OCI-LY1 (cell line): ENCODE measurements around the gene DOCK2.

Experiments
- EZH2 ChIP-seq: fragments of 200-600 bp; sonication (generic), shearing (Covaris generic); IDR thresholded peaks from 2 replicates; pipeline ENCODE4 v1.8.0; 2017; ENCODE audit warnings: borderline replicate concordance, mixed run types, mild to moderate bottlenecking, antibody characterized with exemption, low read length, moderate library complexity, mixed read lengths
- TF ChIP-seq, protein P1 (sequence below): fragments of 200-600 bp; sonication (generic), shearing (Covaris generic); IDR thresholded peaks from 2 replicates; pipeline ENCODE4 v1.5.1; 2017; ENCODE audit warnings: mild to moderate bottlenecking, antibody characterized with exemption, low read length, moderate library complexity, mixed read lengths

GRCh38 chr5:169988206-169988605 lies 351.1 kb downstream of the DOCK2 start:
- TF ChIP-seq EZH2: no peak
- TF ChIP-seq, protein P1, sequence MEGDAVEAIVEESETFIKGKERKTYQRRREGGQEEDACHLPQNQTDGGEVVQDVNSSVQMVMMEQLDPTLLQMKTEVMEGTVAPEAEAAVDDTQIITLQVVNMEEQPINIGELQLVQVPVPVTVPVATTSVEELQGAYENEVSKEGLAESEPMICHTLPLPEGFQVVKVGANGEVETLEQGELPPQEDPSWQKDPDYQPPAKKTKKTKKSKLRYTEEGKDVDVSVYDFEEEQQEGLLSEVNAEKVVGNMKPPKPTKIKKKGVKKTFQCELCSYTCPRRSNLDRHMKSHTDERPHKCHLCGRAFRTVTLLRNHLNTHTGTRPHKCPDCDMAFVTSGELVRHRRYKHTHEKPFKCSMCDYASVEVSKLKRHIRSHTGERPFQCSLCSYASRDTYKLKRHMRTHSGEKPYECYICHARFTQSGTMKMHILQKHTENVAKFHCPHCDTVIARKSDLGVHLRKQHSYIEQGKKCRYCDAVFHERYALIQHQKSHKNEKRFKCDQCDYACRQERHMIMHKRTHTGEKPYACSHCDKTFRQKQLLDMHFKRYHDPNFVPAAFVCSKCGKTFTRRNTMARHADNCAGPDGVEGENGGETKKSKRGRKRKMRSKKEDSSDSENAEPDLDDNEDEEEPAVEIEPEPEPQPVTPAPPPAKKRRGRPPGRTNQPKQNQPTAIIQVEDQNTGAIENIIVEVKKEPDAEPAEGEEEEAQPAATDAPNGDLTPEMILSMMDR: no peak
